HG03457 (cell line): ENCODE measurements around the gene VAV1.
"Not testable (repeated sequence)": the region's sequence is repeated elsewhere in the genome, so short reads cannot be mapped to it uniquely, and the experiment has no call there.

Source experiments
- ATAC-seq: cut with Tn5 transposase; IDR thresholded peaks from one replicate; pipeline ENCODE4 v1.9.1; 2021; ENCODE audit warnings: moderate number of reproducible peaks; ENCODE audit not compliant: unreplicated experiment

The VAV1 gene

GRCh38 chr19:6812612-6813011 is 40.1 kb downstream of the VAV1 start:
- ATAC-seq = no peak

- no peak for ATAC-seq
Measured at GRCh38 chr19:6813659-6814058, 41.2 kb downstream of the VAV1 start.

DNA sequence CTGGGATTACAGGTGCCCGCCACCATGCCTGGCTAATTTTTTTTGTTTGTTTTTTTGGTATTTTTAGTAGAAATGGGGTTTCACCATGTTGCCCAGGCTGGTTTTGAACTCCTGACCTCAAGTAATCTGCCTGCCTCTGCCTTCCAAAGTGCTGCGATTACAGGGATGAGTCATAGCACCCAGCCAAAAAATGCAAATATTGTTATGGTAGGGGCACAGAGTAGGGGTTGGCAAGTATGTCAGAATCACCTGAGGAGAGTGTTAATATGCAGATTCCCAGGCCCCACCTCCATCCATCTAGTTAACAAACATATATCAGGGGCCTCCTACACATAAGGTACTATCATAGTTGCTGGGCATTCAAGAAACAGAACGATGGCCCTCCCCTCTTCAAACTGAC is 44.7 kb downstream of the VAV1 start:
- ATAC-seq = no peak

DNA sequence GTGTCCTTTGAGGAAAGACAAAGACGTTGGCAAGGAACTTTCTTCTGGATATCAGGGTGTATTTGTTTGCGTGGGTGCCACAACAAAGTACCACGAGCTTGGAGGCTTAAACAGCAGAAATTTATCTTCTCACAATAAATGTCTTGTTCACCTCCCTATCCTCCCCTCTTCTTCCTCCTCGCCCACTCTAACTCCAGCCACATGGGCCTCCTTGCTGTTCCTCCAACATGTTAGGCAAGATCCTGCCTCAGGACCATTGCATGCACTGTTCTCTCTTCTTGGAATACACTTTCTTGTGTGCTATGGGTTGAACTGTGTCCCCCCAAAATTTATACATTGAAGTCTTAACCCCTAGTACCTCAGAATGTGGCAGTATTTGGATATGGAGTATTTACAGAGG is 45.7 kb downstream of the VAV1 start:
- ATAC-seq = no peak

DNA sequence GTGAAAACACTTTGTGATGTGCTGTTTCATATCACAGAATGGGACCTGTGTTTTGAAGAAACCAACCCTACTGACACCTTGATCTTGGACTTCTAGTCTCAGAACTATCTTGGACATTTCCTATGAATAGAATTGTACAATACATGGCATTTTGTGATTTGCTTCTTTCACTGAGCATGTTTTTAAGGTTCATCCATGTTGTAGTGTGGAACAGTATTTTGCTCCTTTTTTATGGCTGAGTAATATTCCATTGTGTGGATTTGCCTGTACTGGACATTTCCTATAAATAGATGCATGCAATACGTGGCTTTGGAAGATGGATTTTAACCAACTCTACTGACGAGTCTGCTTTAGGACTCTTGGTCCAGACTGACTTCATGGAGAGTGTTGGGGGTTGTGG is 46.8 kb downstream of the VAV1 start:
- no peak for ATAC-seq

DNA sequence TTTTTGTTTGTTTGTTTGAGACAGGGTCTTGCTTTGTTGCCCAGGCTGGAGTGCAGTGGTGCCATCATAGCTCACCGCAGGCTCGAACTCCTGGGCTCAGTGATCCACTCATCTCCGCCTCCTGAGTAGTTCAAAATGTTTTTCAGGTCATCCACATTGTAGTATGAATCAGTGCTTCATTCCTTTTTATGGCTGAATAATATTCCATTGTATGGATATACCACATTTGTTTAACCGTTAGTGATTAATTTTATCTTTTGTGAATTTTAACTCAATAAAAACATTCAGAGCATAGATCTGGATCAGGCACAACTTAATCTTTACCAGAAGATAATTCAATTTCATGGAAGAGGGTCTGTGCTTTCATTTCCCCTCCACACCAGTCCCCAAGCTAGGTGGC is 47.7 kb downstream of the VAV1 start:
- ATAC-seq = no peak

DNA sequence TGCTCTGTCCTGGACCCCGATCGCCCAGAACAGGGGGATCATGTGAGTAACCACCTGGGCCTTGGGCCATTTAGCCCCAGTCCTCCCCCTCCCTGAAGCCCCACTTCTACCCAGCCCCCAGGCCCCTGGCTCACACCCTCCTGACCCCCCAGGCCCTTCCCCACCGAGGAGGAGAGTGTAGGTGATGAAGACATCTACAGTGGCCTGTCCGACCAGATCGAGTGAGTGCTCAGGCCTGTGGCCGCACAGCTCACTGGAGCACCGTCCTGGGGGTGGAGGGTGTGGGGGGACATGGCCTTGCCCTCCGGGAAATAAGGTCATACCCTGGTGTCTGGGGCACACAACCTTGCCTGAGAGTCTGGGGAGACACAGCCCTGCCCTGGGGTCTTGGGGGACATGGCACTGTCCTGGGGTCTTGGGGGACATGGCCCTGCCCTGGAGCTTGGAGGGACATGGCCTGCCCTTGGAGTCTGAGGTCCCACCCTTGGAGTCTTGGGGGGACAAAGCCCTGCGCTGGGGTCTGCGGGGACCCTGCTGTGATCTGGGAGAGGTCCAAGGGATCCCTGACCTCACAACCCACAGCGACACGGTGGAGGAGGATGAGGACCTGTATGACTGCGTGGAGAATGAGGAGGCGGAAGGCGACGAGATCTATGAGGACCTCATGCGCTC is 49.3 kb downstream of the VAV1 start:
- no peak for ATAC-seq

DNA sequence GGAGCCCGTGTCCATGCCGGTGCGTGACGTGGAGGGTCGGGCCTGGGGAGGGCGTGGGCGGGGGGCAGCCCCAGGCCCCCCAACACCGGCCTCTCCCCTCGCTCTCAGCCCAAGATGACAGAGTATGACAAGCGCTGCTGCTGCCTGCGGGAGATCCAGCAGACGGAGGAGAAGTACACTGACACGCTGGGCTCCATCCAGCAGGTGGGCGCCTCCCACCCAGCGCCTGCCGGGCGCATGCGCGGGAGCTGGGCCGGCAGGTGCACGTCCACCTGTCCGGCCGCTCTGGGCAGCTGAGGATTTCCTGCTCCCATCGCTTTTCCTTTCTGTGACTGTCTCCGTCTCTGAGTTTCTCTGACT is 49.8 kb downstream of the VAV1 start:
- no peak for ATAC-seq

DNA sequence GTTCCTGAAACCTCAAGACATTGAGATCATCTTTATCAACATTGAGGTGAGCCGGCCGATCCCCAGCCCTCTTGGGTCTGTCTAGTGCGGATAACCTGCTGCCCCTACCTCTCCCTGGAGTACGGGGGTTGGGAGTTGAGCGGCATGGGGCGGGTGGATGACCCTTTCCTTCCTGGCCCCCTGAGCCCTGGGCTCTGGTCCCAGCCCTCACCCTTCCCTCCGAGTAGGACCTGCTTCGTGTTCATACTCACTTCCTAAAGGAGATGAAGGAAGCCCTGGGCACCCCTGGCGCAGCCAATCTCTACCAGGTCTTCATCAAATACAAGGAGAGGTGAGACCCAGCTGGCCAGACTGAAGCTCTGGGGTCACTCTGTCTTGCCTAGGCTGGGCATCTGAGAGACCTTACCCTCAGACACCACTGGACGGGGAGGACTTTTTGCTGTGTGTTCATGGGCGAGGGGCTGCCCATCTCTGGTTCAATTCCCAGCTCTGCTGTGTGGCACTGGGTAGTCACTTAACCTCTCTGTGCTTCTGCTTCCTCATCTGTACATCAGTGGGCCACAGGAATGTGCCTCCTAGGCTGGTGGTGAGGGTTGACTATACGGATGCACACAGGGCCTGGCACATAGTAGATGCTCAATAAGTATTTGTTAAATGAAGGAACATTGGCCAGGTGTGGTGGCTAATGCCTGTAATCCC is 52.7 kb downstream of the VAV1 start:
- no peak for ATAC-seq

DNA sequence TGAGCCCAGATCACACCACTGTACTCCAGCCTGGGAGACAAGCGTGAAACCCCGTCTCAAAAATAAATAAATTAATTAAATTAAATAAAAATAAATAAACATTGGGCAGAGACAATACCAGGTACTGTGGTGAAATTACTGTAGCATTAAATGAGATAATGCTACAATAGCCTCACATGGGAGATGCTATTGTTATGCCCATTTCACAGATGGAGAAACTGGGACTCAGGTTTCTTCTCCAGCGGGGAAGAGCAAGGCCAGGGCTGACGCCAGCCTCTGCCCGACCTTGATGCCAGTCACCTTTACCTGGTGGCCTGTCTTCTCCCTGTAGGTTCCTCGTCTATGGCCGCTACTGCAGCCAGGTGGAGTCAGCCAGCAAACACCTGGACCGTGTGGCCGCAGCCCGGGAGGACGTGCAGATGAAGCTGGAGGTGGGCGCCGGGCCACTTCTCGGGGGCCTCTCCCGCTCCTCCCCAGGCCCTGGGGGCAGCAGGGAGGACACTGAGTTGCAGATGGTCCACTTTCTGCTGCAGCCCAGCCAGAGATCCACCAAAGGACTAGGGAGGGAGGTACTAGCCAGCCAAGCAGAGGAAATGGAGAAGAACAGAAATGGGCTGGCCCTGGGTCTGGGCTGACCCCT is 53.9 kb downstream of the VAV1 start:
- no peak for ATAC-seq

- no peak for ATAC-seq
Measured at GRCh38 chr19:6828306-6828697, 55.8 kb downstream of the VAV1 start.

DNA sequence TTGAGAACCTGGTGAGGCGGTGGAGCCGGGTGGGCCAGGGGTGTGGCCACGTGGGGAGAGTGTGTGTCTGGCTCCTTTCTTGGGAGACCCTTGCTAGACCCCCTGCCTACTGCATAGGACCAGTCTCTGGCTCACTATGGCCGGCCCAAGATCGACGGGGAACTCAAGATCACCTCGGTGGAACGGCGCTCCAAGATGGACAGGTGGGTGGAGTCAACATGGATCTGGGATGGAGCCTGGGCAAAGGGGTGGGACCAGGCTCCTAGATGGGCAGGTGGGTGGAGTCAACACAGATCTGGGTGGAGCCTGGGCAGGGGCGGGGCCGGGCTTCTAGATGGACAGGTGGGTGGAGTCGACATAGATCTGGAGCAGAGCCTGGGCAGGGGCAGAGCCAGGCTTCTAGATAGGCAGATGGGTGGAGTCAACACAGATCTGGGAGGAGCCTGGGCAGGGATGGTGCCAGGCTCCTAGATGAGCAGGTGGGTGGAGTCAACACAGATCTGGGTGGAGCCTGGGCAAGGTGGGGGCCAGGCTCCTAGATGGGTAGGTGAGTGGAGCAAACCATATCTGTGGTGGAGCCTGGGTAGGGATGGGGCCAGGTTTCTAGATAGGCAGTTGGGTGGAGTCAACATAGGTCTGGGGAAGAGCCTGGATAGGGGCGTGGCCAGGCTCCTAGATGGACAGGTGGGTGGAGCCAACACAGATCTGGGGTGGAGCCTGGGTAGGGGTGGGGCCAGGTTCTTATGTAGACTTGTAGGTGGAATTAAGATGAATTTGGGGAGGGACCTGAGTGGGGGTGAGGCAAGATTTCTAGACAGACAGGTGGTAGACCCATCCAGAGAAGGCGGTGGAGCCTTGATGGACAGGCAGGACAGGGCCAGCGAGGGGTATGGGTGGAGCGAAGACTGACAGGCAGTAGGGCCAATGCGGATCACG is 56.5 kb downstream of the VAV1 start:
- no peak for ATAC-seq

- not testable (repeated sequence) for ATAC-seq
Measured at GRCh38 chr19:6829829-6830228, 57.3 kb downstream of the VAV1 start.

- not testable (repeated sequence) for ATAC-seq
Measured at GRCh38 chr19:6831084-6831483, 58.6 kb downstream of the VAV1 start.

DNA sequence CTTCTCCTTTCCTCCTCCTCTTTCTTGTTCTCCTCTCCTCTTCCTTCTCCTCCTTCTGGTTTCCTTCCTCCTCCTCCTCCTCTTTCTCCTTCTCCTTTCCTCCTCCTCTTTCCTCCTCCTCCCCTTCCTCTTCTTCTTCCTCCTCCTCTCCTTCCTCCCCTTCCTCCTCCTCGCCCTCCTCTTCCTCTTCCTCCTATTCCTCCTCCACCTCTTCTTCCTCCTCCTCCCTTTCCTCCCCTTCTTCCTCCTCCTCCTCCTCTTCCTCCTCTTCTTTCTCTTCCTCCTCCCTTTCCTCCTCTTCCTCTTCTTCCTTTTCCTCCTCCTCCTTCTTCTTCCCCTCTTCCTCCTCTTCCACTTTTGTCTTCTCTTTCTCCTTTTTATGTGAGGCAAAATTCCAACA is 59.9 kb downstream of the VAV1 start:
- ATAC-seq = no peak

- no peak for ATAC-seq
Measured at GRCh38 chr19:6833166-6833790, 60.8 kb downstream of the VAV1 start.

GRCh38 chr19:6834433-6834832 is 61.9 kb downstream of the VAV1 start:
- ATAC-seq = no peak

- ATAC-seq = no peak
Measured at GRCh38 chr19:6835501-6835900, 63.0 kb downstream of the VAV1 start.

GRCh38 chr19:6837525-6837924 is 65.0 kb downstream of the VAV1 start:
- no peak for ATAC-seq

DNA sequence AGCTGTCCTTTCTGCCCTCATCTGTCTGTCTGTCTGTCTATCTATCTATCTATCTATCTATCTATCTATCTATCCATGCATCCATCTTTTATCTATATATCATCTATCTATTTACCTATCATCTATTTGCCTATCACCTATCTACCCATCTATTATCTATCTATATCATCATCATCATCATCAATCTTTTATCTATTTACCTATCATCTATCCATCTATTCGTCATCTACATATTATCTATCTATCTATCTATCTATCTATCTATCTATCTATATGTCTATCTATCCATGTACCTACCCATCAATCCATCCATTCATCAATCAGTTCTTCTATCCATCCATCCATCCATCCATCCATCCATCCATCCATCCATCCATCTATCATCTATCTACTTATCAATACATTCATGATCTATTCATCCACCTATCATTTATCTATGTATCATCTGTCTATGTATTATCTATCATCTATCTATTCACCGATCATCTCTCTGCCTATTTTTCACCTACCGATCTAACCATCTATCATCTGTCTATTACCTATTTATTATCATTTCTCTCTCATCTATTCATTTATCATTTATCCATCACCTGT is 65.7 kb downstream of the VAV1 start:
- no peak for ATAC-seq
